HCT116 (cell line): ENCODE results near the gene FLNB. TPM values are rescaled to one million over a fixed set of nuclear protein-coding genes. Genes with fewer than 3 reads are reported as not detected.

Experiments used
- ATAC-seq: fragments of 200-7000 bp; cut with Tn5 transposase; 2 replicates; pipeline ENCODE4 v1.9.1; 2020; ENCODE audit warnings: mild to moderate bottlenecking, moderate library complexity
- BruUV-seq: library from RNA; stranded (reverse); fragments of 400-500 nt; replicated peaks from 2 replicates; lab custom pipeline; 2021; lab: Mats Ljungman, UMichigan
- CTCF ChIA-PET: fragments of 300-600 bp; sonication (Branson Sonifier 250); formaldehyde crosslinking; loops from one replicate; lab custom pipeline; 2021; ENCODE audit warnings: antibody characterized with exemption; lab: Charles Lee
- POLR2A ChIA-PET: fragments of 300-600, 350-600 bp; sonication (Branson Sonifier 250); formaldehyde crosslinking; loops from one replicate; lab custom pipeline; 2021; ENCODE audit warnings: antibody characterized with exemption; lab: Charles Lee
- RAD21 ChIA-PET, 2 experiments: fragments of 300-600 bp; sonication (Branson Sonifier 250); formaldehyde crosslinking; loops; one replicate each; lab custom pipeline; 2023; ENCODE audit warnings: low total read pairs in 2 of 2; ENCODE audit not compliant: uncharacterized antibody in 2 of 2, unreplicated experiment in 2 of 2, low non-redundant PET in 1 of 2; lab: Charles Lee
- DNase-seq: peaks from one replicate; pipeline ENCODE4 v3.0.0-alpha.2; 2010; ENCODE audit warnings: low read depth, low spot score
- H2AFZ ChIP-seq: fragments of 200-600 bp; shearing (Covaris generic), sonication (generic); 2 replicates; pipeline ENCODE4 v1.6.1; 2017; ENCODE audit warnings: low read depth, mixed run types, mixed read lengths, antibody characterized with exemption, low read length; ENCODE audit not compliant: poor library complexity, severe bottlenecking
- H3K27ac ChIP-seq: 2 replicates; pipeline ENCODE4 v1.5.1; 2012; ENCODE audit warnings: low read depth, low read length
- H3K27me3 ChIP-seq: fragments of 200-600 bp; sonication (generic); 2 replicates; pipeline ENCODE4 v1.6.1; 2016; ENCODE audit warnings: mixed run types, low read length, mixed read lengths; ENCODE audit not compliant: insufficient read depth
- H3K36me3 ChIP-seq, 2 experiments: fragments of 200-500 bp in 1 of 2; fragments of 200-600 bp in 1 of 2; sonication (Bioruptor generic) in 1 of 2; sonication (generic) in 1 of 2; 2 replicates each; pipeline versions ENCODE4 v1.5.1 to v1.6.1; 2014 to 2016; ENCODE audit warnings: low read length in 2 of 2, inconsistent platforms in 1 of 2, mixed read lengths in 1 of 2, mixed run types in 1 of 2; ENCODE audit not compliant: insufficient read depth in 2 of 2, control insufficient read depth in 1 of 2
- H3K4me1 ChIP-seq, 2 experiments: fragments of 200-600 bp in 1 of 2; sonication (generic) in 1 of 2; 2 replicates each; pipeline versions ENCODE4 v1.5.1 to v1.6.1; 2012 to 2017; ENCODE audit warnings: low read length in 2 of 2, inconsistent platforms in 1 of 2, mild to moderate bottlenecking in 1 of 2, mixed read lengths in 1 of 2, mixed run types in 1 of 2, moderate library complexity in 1 of 2; ENCODE audit not compliant: insufficient read depth in 2 of 2, control insufficient read depth in 1 of 2
- H3K4me2 ChIP-seq: fragments of 200-600 bp; sonication (generic); 2 replicates; pipeline ENCODE4 v1.6.1; 2017; ENCODE audit warnings: mixed run types, low read length, mixed read lengths
- H3K4me3 ChIP-seq, 2 experiments: fragments of 200-600 bp in 1 of 2; sonication (generic) in 1 of 2; replicated peaks in 1 of 2; 2 replicates each; pipeline ENCODE4 v1.5.1; 2011 to 2016; ENCODE audit warnings: low read length in 2 of 2, control low read depth in 1 of 2, low read depth in 1 of 2, mild to moderate bottlenecking in 1 of 2, mixed read lengths in 1 of 2, mixed run types in 1 of 2
- H3K79me2 ChIP-seq: fragments of 200-600 bp; sonication (generic); 2 replicates; pipeline ENCODE4 v1.6.1; 2017; ENCODE audit warnings: mild to moderate bottlenecking, mixed run types, low read length, moderate library complexity, mixed read lengths; ENCODE audit not compliant: insufficient read depth
- H3K9ac ChIP-seq: fragments of 200-600 bp; sonication (generic); 2 replicates; pipeline ENCODE4 v1.6.1; 2016; ENCODE audit warnings: low read length, mixed read lengths
- H3K9me2 ChIP-seq: fragments of 200-600 bp; sonication (generic), shearing (Covaris generic); 2 replicates; pipeline ENCODE4 v1.6.1; 2017; ENCODE audit warnings: mixed run types, mild to moderate bottlenecking, moderate library complexity; ENCODE audit not compliant: insufficient read depth
- H3K9me3 ChIP-seq, 2 experiments: fragments of 200-500 bp in 1 of 2; fragments of 200-600 bp in 1 of 2; sonication (Bioruptor generic) in 1 of 2; sonication (generic) in 1 of 2; 2 replicates each; pipeline ENCODE4 v1.6.1; 2014 to 2017; ENCODE audit warnings: low read length in 2 of 2, mixed read lengths in 2 of 2, inconsistent platforms in 1 of 2, low read depth in 1 of 2, mild to moderate bottlenecking in 1 of 2, mixed run types in 1 of 2, moderate library complexity in 1 of 2; ENCODE audit not compliant: control insufficient read depth in 1 of 2, insufficient read depth in 1 of 2
- H4K20me1 ChIP-seq: fragments of 200-600 bp; sonication (generic), shearing (Covaris generic); 2 replicates; pipeline ENCODE4 v1.6.1; 2017; ENCODE audit warnings: mixed run types, mild to moderate bottlenecking, moderate library complexity; ENCODE audit not compliant: insufficient read depth
- CBX3 ChIP-seq: IDR thresholded peaks from 2 replicates; pipeline ENCODE4 v1.6.1; 2012; ENCODE audit warnings: low read depth
- EGR1 ChIP-seq: IDR thresholded peaks from 2 replicates; pipeline ENCODE4 v1.6.1; 2012; ENCODE audit warnings: low read depth
- ELF1 ChIP-seq: IDR thresholded peaks from 2 replicates; pipeline ENCODE4 v1.6.1; 2012; ENCODE audit warnings: low read depth, borderline replicate concordance
- EZH2 ChIP-seq: fragments of 200-600 bp; sonication (generic); IDR thresholded peaks from 2 replicates; pipeline ENCODE4 v1.6.1; 2017; ENCODE audit warnings: antibody characterized with exemption, mixed run types
- FOSL1 ChIP-seq: IDR thresholded peaks from 2 replicates; pipeline ENCODE4 v1.6.1; 2012; ENCODE audit warnings: low read depth
- POLR2A ChIP-seq: IDR thresholded peaks from 2 replicates; pipeline ENCODE4 v1.7.0; 2011; ENCODE audit warnings: borderline replicate concordance; ENCODE audit not compliant: insufficient read depth, insufficient read length; ENCODE audit errors: extremely low read depth
- POLR2AphosphoS5 ChIP-seq: IDR thresholded peaks from 2 replicates; pipeline ENCODE4 v1.6.1; 2011; ENCODE audit warnings: mild to moderate bottlenecking, low read depth, low read length, moderate library complexity
- RAD21 ChIP-seq: IDR thresholded peaks from 2 replicates; pipeline ENCODE4 v1.6.1; 2012; ENCODE audit warnings: low read depth, mild to moderate bottlenecking
- SRF ChIP-seq: IDR thresholded peaks from 2 replicates; pipeline ENCODE4 v1.6.1; 2012; ENCODE audit warnings: low read depth
- TCF7L2 ChIP-seq: IDR thresholded peaks from 2 replicates; pipeline ENCODE4 v1.7.0; 2011; ENCODE audit warnings: borderline replicate concordance, inconsistent platforms; ENCODE audit not compliant: insufficient read depth, insufficient read length; ENCODE audit errors: extremely low read depth
- ZBTB33 ChIP-seq: IDR thresholded peaks from 2 replicates; pipeline ENCODE4 v1.6.1; 2011; ENCODE audit warnings: mild to moderate bottlenecking, low read length, moderate library complexity; ENCODE audit not compliant: insufficient replicate concordance; ENCODE audit errors: extremely low read depth
- intact Hi-C: fragments of 100-400 bp; cut with micrococcal nuclease; formaldehyde crosslinking; loops from 2 replicates; pipeline ENCODE4 v1.10.0; 2022
- total RNA-seq: library from RNA; stranded (reverse); gene quantifications from one replicate; pipeline ENCODE4 v1.2.1, GENCODE V29; 2021; ENCODE audit not compliant: unreplicated experiment
- TF ChIP-seq, protein P1 (sequence below): IDR thresholded peaks from 2 replicates; pipeline ENCODE4 v1.6.1; 2012
- TF ChIP-seq, protein P2 (sequence below): IDR thresholded peaks from 2 replicates; pipeline ENCODE4 v1.6.1; 2012
- TF ChIP-seq, protein P3 (sequence below): IDR thresholded peaks from 2 replicates; pipeline ENCODE4 v1.6.1; 2012; ENCODE audit warnings: low read depth

FLNB gene
- total RNA-seq, 1 experiment from 2014 or later = 116 TPM

DNA sequence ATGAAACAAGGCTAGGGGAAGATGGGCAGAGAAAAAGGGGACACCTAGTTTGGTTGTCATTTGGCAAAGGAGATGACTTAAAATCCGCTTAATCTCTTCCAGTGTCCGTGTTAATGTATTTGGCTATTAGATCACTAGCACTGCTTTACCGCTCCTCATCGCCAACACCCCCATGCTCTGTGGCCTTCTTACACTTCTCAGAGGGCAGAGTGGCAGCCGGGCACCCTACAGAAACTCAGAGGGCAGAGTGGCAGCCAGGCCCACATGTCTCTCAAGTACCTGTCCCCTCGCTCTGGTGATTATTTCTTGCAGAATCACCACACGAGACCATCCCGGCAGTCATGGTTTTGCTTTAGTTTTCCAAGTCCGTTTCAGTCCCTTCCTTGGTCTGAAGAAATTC is 162.9 kb downstream of the FLNB start:
- Histone ChIP-seq H2AFZ (no peak overlapping the region), H3K9me2 (no peaks in the 10 kb centered on the region), H3K4me2 (no peak overlapping the region), H3K4me3 (no peak overlapping the region), H3K9me3 (no peaks in the 10 kb centered on the region), H4K20me1 (no peaks in the 10 kb centered on the region), H3K79me2 (no peaks in the 10 kb centered on the region), H3K9ac (no peak overlapping the region), H3K27ac (no peak overlapping the region), H3K27me3 (no peaks in the 10 kb centered on the region), H3K36me3 (peaks cover 0 to 14% of the 10 kb centered on the region in 2 experiments; a peak in 3 of 4 replicates), H3K4me1 (peaks cover 6 to 21% of the 10 kb centered on the region in 2 experiments; a peak in 3 of 4 replicates)
- ChIA-PET RAD21 (no interaction called here), POLR2A (no interaction called here), CTCF (no interaction called here)
- TF ChIP-seq EGR1 (no peak), EZH2 (no peak), ELF1 (no peak), TCF7L2 (no peak), POLR2A (no peak)
- ATAC-seq (no peak), DNase-seq (no peak)
- intact Hi-C loops = no loop called here
- BruUV-seq = no TSS peak

GRCh38 chr3:58173029-58173668 is 164.9 kb downstream of the FLNB start:
- intact Hi-C loops = no loop called here

More at GRCh38 chr3:58173029-58173668, 164.9 kb downstream of the FLNB start:
- ChIA-PET POLR2A (no interaction called here), CTCF (no interaction called here), RAD21 (interaction anchor here in 1 of 2 experiments (1.3 kb wide), 1 partner anchor 165 kb away, joined by 4 read pairs; the partner anchor contains the start of gene FLNB)
- ATAC-seq (no peak), DNase-seq (no peak)
- no peaks in the 10 kb centered on the region for H4K20me1 ChIP-seq
- H3K4me1 ChIP-seq = peaks cover 11 to 29% of the 10 kb centered on the region in 2 experiments; a peak in 3 of 4 replicates
- no peaks in the 10 kb centered on the region for H3K79me2 ChIP-seq
- no peak overlapping the region for H3K4me3 ChIP-seq
- no peak overlapping the region for H3K27ac ChIP-seq
- no peak for TF ChIP-seq FOSL1
- TF ChIP-seq POLR2AphosphoS5 = no peak
- no peak for TF ChIP-seq POLR2A
- TF ChIP-seq CBX3 = no peak
- no peak for TF ChIP-seq RAD21
- TF ChIP-seq SRF = no peak
- TF ChIP-seq, protein P1, sequence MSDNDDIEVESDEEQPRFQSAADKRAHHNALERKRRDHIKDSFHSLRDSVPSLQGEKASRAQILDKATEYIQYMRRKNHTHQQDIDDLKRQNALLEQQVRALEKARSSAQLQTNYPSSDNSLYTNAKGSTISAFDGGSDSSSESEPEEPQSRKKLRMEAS = no peak
- no peak for TF ChIP-seq TCF7L2
- TF ChIP-seq, protein P2, sequence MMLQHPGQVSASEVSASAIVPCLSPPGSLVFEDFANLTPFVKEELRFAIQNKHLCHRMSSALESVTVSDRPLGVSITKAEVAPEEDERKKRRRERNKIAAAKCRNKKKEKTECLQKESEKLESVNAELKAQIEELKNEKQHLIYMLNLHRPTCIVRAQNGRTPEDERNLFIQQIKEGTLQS = no peak
- no peak for TF ChIP-seq ZBTB33
- TF ChIP-seq, protein P3, sequence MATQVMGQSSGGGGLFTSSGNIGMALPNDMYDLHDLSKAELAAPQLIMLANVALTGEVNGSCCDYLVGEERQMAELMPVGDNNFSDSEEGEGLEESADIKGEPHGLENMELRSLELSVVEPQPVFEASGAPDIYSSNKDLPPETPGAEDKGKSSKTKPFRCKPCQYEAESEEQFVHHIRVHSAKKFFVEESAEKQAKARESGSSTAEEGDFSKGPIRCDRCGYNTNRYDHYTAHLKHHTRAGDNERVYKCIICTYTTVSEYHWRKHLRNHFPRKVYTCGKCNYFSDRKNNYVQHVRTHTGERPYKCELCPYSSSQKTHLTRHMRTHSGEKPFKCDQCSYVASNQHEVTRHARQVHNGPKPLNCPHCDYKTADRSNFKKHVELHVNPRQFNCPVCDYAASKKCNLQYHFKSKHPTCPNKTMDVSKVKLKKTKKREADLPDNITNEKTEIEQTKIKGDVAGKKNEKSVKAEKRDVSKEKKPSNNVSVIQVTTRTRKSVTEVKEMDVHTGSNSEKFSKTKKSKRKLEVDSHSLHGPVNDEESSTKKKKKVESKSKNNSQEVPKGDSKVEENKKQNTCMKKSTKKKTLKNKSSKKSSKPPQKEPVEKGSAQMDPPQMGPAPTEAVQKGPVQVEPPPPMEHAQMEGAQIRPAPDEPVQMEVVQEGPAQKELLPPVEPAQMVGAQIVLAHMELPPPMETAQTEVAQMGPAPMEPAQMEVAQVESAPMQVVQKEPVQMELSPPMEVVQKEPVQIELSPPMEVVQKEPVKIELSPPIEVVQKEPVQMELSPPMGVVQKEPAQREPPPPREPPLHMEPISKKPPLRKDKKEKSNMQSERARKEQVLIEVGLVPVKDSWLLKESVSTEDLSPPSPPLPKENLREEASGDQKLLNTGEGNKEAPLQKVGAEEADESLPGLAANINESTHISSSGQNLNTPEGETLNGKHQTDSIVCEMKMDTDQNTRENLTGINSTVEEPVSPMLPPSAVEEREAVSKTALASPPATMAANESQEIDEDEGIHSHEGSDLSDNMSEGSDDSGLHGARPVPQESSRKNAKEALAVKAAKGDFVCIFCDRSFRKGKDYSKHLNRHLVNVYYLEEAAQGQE = no peak
- no TSS peak for BruUV-seq
- no peaks in the 10 kb centered on the region for H3K9me2 ChIP-seq
- H3K9ac ChIP-seq = no peak overlapping the region
- H3K4me2 ChIP-seq = no peak overlapping the region
- peaks cover 0 to 14% of the 10 kb centered on the region in 2 experiments; a peak in 3 of 4 replicates for H3K36me3 ChIP-seq
- no peaks in the 10 kb centered on the region for H3K9me3 ChIP-seq
- no peaks in the 10 kb centered on the region for H3K27me3 ChIP-seq
- no peak overlapping the region for H2AFZ ChIP-seq
